ENCODE results near the gene TMCO4.
"Not testable (repeated sequence)": the region's sequence is repeated elsewhere in the genome, so short reads cannot be mapped to it uniquely, and the experiment has no call there.

Gene TMCO4

DNA sequence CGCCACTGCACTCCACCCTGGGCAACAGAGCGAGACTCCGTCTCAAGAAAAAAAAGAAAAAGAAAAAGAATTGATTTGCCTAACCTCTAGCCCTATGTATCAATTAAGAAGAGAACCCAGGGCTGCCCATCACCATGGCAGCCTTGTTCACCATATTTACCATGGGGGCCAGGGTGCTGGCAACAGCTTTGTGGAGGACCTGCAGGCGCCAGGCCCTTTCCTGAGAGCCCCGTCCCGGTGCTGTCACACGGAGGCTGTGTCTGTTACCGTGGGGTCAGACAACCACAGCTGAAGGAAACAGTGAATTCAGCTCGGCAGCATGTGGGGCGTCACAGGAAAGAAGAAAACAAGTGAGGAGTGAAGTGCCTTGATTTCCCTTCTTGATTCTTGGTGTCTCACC is 162.1 kb downstream of the TMCO4 start:
- no peak for DNase-seq (ENCODE audit: low read depth)

GRCh38 chr1:19636749-19637148 is 163.0 kb downstream of the TMCO4 start:
- not testable (repeated sequence) for DNase-seq (ENCODE audit: low read depth)

GRCh38 chr1:19636065-19636464 is 163.7 kb downstream of the TMCO4 start:
- no peak for DNase-seq (ENCODE audit: low read depth)

DNA sequence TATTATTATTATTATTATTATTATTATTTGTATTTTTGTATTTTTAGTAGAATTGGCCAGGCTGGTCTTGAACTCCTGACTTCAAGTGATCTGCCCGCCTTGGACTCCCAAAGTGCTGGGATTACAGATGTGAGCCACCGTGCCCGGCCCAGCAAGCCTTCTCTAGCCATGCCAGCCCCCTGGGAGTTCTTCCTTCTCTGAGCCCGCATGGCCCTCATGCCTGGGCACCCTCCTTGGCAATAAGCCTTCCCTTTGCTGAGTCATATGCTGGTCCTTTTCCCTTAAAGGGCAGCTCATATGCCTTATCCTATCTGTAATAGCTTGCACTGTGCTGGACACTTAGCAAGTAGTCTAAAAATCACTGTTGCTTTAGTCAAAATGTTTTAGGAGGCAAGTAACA is 164.1 kb downstream of the TMCO4 start:
- no peak for DNase-seq (ENCODE audit: low read depth)

DNA sequence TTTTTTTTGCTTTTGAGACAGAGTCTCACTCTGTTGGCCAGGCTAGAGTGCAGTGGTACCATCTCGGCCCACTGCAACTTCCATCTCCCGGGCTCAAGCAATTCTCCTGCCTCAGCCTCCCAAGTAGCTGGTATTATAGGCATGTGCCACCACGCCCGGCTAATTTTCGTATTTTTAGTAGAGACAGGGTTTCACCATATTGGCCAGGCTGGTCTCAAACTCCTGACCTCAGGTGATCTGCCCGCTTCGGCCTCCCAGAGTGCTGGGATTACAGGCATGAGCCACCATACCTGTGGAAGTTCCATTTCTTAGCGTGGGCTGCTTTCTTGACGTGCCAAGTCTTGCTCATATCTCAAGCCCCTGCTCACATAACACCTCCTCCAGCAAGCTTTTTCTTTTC is 164.7 kb downstream of the TMCO4 start:
- DNase-seq (ENCODE audit: low read depth), result not testable (repeated sequence)

DNA sequence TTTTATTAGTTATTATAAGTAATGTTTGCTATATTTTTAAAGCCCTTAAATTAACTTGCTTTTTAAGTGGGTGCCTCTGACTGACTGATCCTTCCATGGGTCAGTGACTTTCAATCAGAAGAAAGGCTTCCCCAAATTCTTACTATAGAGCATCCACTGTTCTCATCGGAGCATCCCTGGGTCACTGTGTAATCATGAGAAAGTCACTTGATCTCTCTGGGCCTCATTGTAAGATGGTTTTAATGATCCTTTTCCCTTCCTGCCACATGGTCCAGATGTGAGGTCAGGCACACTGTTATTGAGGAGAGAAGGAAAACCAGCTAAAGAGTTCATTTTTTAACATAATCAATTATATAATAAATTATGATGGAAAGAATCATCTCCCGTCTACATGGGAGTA is 166.6 kb downstream of the TMCO4 start:
- DNase-seq (ENCODE audit: low read depth), result no peak
